HG03135 (cell line): ENCODE results near the gene TRIM28.
A peak's percentile ranks its signal among the peaks of the same experiment; 100 is the strongest.
"Not testable (repeated sequence)": the region's sequence is repeated elsewhere in the genome, so short reads cannot be mapped to it uniquely, and the experiment has no call there.

Source experiments
- ATAC-seq: cut with Tn5 transposase; IDR thresholded peaks from one replicate; pipeline ENCODE4 v1.9.1; 2021; ENCODE audit warnings: mild to moderate bottlenecking, moderate library complexity; ENCODE audit not compliant: unreplicated experiment

Gene TRIM28

GRCh38 chr19:58518256-58519086 is 25.4 kb upstream of the TRIM28 start:
- ATAC-seq, result no peak

- no peak for ATAC-seq
These were observed 24.8 kb upstream of the TRIM28 start for GRCh38 chr19:58519087-58519354.

- peak; percentile 82 for ATAC-seq
These were observed 24.3 kb upstream of the TRIM28 start, which contains the start of gene ZBTB45 for GRCh38 chr19:58519355-58520256. TSS of gene ZBTB45 (minus strand) at chr19:58519810. CDS start at chr19:58517673, 2,137 bp downstream.

GRCh38 chr19:58520257-58520599 is 23.6 kb upstream of the TRIM28 start:
- no peak for ATAC-seq

DNA sequence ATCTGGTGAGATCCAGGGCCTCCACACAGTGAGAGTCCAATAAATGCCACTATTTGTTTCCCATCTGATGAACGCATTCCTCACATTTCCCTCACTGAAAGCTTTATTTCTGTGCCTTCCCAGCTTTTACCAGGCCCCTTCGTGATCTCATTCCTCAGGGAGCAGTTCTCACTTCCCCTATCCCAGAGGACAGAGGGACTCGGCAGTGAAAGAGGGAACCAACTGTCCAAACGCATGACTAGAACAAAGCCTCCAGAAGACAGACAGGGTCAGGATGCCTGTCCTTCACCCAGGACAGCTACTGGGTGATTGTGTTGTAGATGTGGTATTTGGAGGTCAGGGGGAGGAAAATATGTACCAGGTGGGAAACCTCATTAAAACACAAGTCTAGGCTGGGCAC is 22.2 kb upstream of the TRIM28 start:
- no peak for ATAC-seq

- ATAC-seq, result no peak
These were observed 21.2 kb upstream of the TRIM28 start for GRCh38 chr19:58522709-58523108.

DNA sequence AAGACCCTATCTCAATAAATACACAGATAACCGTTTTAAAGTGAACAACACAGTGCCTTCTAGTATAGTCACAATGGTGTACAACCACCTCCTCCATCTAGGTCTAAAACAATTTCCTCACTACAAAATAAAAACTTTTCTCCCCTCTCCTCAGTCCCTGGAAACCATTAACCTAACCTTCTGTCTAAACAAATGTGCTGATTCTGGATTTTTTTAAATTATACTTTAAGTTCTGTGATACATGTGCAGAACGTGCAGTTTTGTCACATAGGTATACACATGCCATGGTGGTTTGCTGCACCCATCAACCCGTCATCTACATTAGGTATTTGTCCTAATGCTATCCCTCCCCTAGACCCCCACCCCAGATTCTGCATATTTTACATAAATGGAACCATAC is 14.5 kb upstream of the TRIM28 start:
- no peak for ATAC-seq

DNA sequence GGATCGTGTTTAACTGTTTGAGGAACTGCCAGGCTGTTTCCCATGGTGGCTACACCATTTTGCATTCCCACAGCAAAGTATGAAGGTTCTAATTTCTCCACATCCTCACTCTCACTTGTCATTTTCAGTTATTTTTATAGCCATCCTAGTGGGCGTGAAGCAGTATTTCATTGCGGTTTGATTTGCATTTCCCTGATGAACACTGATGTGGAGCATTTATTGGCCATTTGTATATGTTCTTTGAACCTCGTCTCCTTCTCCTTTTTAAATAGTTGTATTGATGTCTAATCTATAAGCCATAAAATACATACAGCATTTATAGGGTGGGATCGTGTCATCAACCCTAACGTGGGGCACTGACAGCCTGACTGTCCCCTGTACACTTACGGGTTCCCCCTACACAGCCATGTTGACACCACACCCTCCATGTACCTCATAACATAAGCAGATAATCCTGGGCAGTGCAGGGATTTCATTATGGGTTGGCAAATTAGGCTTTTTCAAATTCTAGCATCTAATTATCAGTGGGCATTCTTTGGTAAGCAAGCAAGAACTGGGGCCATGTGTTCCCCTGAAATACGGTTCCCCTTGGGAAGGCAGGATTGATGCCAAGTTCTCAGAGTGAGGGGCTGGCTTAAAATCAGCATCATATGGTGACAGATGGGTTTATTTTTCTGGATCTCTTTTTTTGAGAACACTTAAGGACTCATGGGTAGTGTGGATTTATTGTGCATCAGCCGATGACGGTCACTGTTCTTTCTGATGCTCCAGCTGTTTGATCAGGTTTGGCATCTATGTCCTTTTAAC is 12.6 kb upstream of the TRIM28 start:
- ATAC-seq, result no peak

- no peak for ATAC-seq
These were observed 8.0 kb upstream of the TRIM28 start for GRCh38 chr19:58535857-58536256.

- ATAC-seq, result no peak
These were observed 6.7 kb upstream of the TRIM28 start for GRCh38 chr19:58536852-58537798.

- ATAC-seq, result no peak
These were observed 5.4 kb upstream of the TRIM28 start for GRCh38 chr19:58538257-58539168.

DNA sequence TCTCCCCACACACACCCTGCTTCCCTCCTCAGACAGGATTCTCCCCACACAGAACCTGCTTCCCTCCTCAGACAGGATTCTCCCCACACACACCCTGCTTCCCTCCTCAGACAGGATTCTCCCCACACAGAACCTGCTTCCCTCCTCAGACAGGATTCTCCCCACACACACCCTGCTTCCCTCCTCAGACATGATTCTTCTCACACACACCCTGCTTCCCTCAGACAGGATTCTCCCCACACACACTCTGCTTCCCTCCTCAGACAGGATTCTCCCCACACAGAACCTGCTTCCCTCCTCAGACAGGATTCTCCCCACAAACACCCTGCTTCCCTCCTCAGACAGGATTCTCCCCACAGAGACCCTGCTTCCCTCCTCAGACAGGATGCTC is 4.7 kb upstream of the TRIM28 start:
- ATAC-seq, result not testable (repeated sequence)

GRCh38 chr19:58542641-58543372 is 1.1 kb upstream of the TRIM28 start:
- ATAC-seq, result not testable (repeated sequence)

DNA sequence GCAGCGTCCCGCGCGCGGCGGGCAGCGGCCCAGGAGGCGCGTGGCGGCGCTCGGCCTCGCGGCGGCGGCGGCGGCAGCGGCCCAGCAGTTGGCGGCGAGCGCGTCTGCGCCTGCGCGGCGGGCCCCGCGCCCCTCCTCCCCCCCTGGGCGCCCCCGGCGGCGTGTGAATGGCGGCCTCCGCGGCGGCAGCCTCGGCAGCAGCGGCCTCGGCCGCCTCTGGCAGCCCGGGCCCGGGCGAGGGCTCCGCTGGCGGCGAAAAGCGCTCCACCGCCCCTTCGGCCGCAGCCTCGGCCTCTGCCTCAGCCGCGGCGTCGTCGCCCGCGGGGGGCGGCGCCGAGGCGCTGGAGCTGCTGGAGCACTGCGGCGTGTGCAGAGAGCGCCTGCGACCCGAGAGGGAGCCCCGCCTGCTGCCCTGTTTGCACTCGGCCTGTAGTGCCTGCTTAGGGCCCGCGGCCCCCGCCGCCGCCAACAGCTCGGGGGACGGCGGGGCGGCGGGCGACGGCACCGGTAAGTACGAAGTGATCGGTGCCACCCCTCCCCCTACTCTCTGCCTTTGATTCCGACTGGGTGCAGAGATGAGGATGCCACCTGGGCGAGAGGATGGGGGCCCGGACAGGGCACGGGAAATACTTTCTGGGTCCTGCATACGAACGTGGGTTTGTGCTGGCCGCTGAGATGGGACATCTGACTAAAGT is 874 bp downstream of the TRIM28 start:
- peak; percentile 44 for ATAC-seq

DNA sequence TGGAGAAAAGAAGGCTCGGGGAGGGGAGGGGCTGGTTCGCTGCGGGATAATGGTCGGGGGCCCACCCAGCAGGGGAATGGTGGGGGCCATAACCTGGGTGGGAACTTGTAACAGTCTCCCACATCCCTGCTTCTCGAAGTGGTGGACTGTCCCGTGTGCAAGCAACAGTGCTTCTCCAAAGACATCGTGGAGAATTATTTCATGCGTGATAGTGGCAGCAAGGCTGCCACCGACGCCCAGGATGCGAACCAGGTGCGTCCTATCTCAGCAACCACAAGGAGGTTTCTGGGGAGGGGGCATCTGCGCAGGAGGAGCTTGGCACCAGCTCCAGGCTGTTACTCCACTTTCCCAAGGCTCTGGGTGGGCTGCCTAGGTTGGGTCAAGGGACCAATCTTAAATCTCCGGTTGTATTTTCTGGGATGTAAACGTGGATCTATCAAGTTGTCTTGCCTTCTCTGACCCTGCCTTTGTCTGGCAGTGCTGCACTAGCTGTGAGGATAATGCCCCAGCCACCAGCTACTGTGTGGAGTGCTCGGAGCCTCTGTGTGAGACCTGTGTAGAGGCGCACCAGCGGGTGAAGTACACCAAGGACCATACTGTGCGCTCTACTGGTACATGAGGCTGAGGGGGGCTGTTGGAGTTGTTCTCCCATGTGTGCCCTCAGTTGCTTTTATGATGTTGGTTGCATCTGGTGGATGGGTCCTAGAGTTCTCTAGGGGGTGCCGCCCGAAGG is 1.6 kb downstream of the TRIM28 start:
- ATAC-seq, result no peak

- no peak for ATAC-seq
These were observed 2.2 kb downstream of the TRIM28 start for GRCh38 chr19:58546019-58546530.
